HG02763 (cell line): ENCODE measurements around the gene TDRD10.

Experiments used
- ATAC-seq: cut with Tn5 transposase; IDR thresholded peaks from one replicate; pipeline ENCODE4 v1.9.1; 2021; ENCODE audit warnings: mild to moderate bottlenecking, moderate library complexity; ENCODE audit not compliant: unreplicated experiment

TDRD10 gene, protein sequence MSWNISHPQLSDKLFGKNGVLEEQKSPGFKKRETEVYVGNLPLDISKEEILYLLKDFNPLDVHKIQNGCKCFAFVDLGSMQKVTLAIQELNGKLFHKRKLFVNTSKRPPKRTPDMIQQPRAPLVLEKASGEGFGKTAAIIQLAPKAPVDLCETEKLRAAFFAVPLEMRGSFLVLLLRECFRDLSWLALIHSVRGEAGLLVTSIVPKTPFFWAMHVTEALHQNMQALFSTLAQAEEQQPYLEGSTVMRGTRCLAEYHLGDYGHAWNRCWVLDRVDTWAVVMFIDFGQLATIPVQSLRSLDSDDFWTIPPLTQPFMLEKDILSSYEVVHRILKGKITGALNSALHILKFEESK

DNA sequence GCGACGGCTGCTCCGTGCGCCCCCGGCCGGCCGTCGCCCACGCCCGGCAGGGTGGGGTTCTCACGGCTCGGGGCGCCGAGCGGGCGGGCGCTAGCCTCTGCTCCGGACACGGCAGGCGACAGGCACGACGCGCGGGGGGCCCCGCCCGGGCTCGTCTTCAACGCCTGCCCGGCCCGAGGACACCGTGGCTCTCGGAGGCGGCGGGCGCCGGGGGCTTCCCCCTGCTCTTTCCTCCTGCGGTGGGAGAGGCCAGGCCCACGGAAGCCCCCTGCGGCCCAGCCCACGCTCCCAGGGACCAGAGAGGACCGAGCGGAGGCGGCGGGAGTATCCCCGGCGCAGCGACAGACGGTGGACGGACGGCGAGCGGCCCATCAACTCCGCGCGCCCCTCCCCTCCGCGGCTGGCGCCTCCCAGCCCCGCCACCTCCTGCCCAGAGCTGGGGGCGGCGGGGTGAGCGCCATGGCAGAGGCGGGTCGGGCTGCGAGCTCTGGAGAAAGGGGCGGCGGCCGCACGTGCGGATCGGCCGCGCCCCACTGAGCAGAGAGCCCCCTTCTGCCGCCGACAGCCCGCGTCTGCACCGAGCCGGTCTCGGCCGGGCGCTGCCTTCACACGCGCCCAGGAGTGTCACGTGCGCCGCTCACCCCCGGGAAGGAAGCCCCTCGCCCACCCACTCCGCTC lies at the start of gene TDRD10, which contains the start of gene SHE:
TDRD10 (plus strand) TSS at position 154 of the 678 bp plus-strand sequence. CDS start 4,685 bp downstream, outside the sequence.
SHE (minus strand) TSS at position 347 of the 678 bp plus-strand sequence. CDS start 386 bp downstream, outside the sequence.
- ATAC-seq = no peak

DNA sequence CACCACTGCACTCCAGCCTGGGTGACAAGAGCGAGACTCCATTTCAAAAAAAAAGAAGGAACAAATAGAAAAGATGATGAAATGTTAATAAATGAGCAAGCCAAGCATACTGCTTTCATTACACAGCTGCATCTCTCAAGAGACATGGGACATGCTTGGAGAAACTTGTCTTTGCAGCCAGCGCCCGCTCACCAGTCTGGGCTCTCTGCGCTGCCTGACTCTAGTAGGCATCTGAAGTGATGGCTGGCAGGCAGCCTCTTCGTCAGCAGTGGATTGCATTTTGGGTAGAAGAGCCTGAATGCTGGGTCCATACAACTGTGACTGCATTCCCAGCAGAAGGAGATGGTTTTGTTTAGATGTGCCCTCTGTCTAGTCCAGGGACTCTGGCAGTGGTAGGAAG lies 48.9 kb upstream of the TDRD10 start:
- ATAC-seq = no peak

- ATAC-seq = no peak
These were observed 48.3 kb upstream of the TDRD10 start for GRCh38 chr1:154453574-154454352.

DNA sequence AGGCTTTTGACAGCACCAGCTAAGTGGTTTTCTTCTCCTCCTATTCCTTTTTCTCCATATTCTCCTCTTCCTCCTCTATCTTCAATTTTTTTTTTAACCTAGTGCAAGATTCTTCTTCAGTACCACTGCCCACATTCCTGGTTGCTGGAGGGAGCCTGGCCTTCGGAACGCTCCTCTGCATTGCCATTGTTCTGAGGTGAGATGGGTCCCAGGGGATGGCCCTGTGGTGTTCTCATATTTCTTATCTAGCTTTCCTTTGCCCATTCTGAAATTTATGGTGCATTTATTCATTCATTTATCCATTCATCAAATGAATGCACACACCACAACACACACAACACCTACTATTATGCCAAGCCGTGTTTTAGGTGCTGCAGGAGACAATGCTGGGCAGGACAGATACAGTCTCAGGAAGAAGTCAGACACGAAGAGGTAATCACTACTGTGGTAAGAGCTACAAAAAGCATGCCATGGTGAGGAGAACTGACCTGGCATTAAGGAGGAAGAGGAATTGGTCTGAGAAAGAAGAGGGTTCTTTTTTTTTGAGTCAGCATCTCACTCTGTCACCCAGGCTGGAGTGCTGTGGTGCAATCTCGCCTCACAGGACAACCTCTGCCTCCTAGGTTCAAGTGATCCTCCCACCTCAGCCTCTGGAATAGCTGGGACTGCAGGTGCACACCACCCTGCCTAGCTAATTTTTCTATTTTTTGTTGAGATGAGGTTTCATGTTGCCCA lies 47.5 kb upstream of the TDRD10 start:
- ATAC-seq = no peak

DNA sequence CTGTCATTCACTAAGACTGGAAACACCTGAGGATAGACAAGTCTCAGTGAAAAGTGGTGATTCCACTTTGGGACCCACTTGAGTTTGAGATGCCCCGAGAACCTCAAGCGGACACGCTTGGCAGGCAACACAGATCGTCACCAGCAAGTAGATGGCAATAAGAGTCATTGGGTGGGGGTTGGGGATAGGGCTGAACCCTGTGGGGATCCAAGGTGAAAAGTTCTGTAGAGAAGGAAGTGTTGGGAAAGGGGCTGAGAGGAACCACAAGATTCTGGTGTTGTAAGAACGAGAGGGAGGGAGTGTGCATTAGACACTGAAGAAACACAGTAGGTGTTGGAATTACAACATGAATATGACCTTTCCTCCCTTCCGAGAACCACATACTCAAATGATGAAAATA lies 45.4 kb upstream of the TDRD10 start:
- no peak for ATAC-seq

- no peak for ATAC-seq
These were observed 42.9 kb upstream of the TDRD10 start for GRCh38 chr1:154459080-154459479.

GRCh38 chr1:154460695-154461260 lies 41.2 kb upstream of the TDRD10 start:
- ATAC-seq = no peak

DNA sequence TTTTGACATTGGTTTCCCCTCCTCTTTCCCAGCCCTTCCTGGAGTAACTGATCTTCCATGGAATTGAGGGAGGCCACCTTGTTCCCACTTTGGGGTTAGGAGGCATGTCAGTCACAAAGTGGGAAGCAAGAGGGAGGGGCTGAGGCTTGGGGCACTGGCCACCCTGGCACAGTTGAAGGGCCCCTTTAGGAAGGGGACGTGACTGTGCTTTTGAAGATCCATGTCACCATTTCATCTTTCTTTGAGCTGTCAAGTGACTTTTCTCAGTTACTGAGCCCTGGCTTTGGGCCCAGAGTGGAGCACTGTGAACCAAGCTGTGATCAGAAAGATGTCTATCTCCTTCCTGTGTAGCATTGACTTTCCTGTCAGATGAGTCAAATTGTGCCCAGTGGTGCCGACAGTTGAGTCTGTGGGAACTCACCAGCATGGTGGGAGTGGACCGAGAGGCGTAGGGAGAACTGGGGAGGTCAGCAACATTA lies 38.5 kb upstream of the TDRD10 start:
- ATAC-seq = no peak

DNA sequence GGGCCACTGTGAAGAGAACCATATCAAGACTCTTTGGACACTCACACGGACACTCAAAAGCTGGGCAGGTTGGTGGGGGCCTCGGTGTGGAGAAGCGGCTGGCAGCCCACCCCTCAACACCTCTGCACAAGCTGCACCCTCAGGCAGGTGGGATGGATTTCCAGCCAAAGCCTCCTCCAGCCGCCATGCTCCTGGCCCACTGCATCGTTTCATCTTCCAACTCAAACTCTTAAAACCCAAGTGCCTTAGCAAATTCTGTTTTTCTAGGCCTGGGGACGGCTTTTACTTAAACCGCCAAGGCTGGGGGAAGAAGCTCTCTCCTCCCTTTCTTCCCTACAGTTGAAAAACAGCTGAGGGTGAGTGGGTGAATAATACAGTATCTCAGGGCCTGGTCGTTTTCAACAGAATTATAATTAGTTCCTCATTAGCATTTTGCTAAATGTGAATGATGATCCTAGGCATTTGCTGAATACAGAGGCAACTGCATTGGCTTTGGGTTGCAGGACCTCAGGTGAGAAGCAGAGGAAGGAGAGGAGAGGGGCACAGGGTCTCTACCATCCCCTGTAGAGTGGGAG lies 36.3 kb upstream of the TDRD10 start:
- no peak for ATAC-seq

GRCh38 chr1:154466206-154466605 lies 35.8 kb upstream of the TDRD10 start:
- no peak for ATAC-seq

DNA sequence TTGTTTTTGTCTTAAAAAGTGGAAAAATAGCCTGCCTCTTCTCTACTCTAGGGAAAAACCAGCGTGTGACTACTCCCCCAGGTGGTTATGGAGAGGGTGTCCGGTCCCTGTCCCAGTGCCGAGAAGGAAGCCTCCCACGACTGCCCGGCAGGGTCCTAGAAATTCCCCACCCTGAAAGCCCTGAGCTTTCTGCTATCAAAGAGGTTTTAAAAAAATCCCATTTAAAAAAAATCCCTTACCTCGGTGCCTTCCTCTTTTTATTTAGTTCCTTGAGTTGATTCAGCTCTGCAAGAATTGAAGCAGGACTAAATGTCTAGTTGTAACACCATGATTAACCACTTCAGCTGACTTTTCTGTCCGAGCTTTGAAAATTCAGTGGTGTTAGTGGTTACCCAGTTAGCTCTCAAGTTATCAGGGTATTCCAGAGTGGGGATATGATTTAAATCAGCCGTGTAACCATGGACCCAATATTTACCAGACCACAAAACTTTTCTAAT lies 35.0 kb upstream of the TDRD10 start:
- ATAC-seq = no peak

DNA sequence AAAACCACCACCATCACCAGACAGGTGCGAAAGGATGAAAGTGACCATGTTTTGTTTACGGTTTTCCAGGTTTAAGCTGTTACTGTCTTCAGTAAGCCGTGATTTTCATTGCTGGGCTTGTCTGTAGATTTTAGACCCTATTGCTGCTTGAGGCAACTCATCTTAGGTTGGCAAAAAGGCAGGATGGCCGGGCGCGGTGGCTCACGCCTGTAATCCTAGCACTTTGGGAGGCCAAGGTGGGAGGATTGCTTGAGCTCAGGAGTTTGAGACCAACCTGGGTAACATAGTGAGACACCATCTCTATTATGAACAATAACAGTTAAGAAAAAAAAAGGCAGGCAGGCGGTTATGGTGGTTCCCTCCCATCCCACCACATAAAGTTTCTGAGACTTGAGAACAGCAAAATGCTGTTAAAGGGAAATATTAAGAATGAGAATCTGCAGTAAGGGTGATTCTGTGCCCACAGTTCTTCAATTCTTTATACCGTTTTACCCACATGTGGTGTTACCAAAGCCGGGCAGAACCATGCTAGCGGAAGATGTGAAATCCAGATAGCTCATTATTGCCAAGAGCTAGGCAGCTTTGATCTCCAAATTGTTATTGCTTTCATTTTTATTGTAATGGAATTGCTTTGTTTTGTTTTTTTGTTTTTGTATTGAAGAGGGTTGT lies 34.5 kb upstream of the TDRD10 start:
- no peak for ATAC-seq

DNA sequence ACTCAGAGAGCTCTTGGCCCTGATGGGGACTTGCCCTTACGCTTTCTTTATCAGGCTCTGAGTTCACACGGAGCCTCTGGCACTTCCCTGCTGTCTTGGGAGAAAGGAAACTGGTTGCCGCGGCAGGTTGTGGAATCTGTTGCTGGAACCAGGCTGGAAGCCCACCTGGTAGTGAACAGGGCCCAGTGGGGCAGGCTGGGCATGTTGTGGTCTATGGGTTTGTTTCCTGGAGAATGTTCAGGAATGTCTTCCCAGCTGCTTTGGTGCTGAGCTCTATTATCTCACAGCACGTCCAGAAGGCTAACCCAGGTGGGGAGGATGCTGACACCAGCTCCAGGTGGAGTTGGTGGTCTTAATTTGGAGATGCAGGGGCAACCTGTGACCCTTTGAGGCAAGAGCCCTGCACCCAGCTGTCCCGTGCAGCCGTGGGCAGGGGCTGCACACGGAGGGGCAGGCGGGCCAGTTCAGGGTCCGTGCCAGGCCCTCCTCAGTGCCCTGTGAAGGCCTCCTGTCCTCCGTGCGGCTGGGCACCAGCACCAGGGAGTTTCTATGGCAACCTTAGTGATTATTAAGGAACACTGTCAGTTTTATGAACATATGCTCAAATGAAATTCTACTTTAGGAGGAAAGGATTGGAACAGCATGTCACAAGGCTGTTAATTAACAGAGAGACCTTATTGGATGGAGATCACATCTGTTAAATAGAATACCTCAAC lies 33.3 kb upstream of the TDRD10 start:
- no peak for ATAC-seq

GRCh38 chr1:154469844-154470560 lies 32.0 kb upstream of the TDRD10 start:
- no peak for ATAC-seq

DNA sequence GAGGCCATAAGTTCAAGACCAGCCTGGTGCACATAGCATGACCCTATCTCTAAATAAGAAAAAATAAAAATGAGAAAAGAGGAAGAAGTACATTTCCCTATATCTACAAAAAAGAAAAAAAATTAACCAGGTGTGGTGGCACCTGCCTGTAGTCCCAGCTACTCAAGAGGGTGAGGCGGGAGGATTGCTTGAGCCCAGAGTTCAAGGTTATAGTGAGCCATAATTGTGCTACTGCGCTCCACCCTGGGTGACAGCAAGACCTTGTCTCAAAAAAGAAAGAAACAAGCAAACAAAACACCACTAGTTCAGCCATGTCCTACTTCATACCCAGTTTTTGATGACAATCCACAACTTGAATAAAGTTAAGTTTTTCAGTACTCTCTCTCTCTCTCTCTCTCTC lies 30.7 kb upstream of the TDRD10 start:
- ATAC-seq = no peak

DNA sequence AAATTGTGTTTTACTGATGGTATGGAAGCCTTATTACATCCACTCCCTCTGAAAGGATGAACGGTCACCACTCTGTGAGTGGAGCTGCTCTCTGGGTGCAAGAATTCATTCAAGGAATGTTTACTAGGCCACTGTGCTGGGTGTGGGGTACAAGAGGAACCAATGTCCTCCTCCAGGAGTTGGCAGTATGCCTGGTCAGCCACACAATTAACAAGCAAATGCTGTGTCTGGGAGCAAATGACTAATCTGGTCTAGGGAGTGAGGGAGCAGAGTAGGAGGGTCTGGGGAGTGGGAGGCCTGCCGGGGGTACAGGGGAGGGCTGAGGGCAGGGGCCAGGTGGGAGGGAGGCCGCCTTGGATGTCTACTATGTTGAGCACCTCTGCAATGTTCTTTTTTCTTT lies 27.2 kb upstream of the TDRD10 start:
- ATAC-seq = no peak

- ATAC-seq = no peak
These were observed 25.2 kb upstream of the TDRD10 start for GRCh38 chr1:154476791-154477190.

DNA sequence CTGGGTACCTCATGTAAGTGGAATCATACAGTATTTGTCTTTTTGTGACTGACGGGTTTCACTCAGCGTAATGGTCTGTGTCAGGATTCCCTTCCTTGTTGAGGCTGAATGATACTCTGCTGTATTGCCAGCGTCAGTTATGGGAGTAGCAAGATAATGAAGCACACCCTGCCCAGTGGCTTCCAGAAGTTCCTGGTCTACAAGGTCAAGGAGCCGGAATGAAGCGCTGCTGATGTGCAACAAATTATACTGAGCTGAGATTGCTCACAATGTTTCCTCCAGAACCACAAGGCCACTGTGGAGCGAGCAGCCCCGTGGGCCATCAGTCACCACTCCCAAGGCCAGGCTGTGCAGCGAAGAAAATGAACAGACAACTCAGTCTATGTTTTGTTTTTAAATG lies 24.0 kb upstream of the TDRD10 start:
- ATAC-seq = no peak
